Stimulated activated effector memory CD8-positive, alpha-beta T cell treated with anti-CD3 and anti-CD28 coated beads, Interleukin-12 subunit alpha, Interleukin-12 subunit beta, amount 100 ng/mL, for 72 hours (primary cell): Measurements from ENCODE around the gene STOX2.

Experiments
- ATAC-seq: fragments of 150-1000 bp; cut with Tn5 transposase; 2 replicates; pipeline ENCODE4 v1.10.0; 2021
- DNase-seq, 2 donors: peaks; one replicate each; pipeline ENCODE4 v3.0.0; 2021 to 2022; ENCODE audit warnings: low spot score in 2 of 2
- H3K27ac Mint-ChIP-seq: one replicate; pipeline ENCODE4 v1.8.0; 2022; ENCODE audit warnings: mild to moderate bottlenecking, mixed read lengths
- H3K36me3 Mint-ChIP-seq: one replicate; pipeline ENCODE4 v1.8.0; 2022; ENCODE audit warnings: mild to moderate bottlenecking, mixed read lengths
- H3K4me1 Mint-ChIP-seq: one replicate; pipeline ENCODE4 v1.8.0; 2022; ENCODE audit warnings: mixed read lengths
- H3K4me3 Mint-ChIP-seq: one replicate; pipeline ENCODE4 v1.8.0; 2022; ENCODE audit warnings: mild to moderate bottlenecking, mixed read lengths
- H3K9me3 Mint-ChIP-seq: one replicate; pipeline ENCODE4 v1.8.0; 2022; ENCODE audit warnings: mixed read lengths

STOX2 gene

GRCh38 chr4:184003433-184003832 is 98.3 kb downstream of the STOX2 start:
- Mint-ChIP-seq H3K4me1 (no peaks in the 10 kb centered on the region), H3K4me3 (no peak overlapping the region), H3K36me3 (no peaks in the 10 kb centered on the region), H3K9me3 (no peaks in the 10 kb centered on the region), H3K27ac (no peak overlapping the region)
- DNase-seq, result no peak
- ATAC-seq, result no peak

- no peak for DNase-seq
- no peak overlapping the region for H3K4me3 Mint-ChIP-seq
- ATAC-seq, result peak; percentile 52
- H3K36me3 Mint-ChIP-seq, result no peaks in the 10 kb centered on the region
- no peaks in the 10 kb centered on the region for H3K9me3 Mint-ChIP-seq
- no peak overlapping the region for H3K27ac Mint-ChIP-seq
- H3K4me1 Mint-ChIP-seq, result no peaks in the 10 kb centered on the region
These were observed 102.8 kb downstream of the STOX2 start for GRCh38 chr4:184007891-184008290.

- ATAC-seq (peak; percentile 28), DNase-seq (no peak)
- H3K9me3 Mint-ChIP-seq, result no peaks in the 10 kb centered on the region
- no peak overlapping the region for H3K4me3 Mint-ChIP-seq
- no peaks in the 10 kb centered on the region for H3K4me1 Mint-ChIP-seq
- no peaks in the 10 kb centered on the region for H3K36me3 Mint-ChIP-seq
- H3K27ac Mint-ChIP-seq, result no peak overlapping the region
These were observed 105.6 kb downstream of the STOX2 start for GRCh38 chr4:184010696-184011095.

GRCh38 chr4:184011826-184012380 is 106.8 kb downstream of the STOX2 start:
- Mint-ChIP-seq H3K9me3 (no peaks in the 10 kb centered on the region), H3K27ac (no peak overlapping the region), H3K4me3 (no peak overlapping the region), H3K36me3 (no peaks in the 10 kb centered on the region), H3K4me1 (no peaks in the 10 kb centered on the region)
- ATAC-seq, result no peak
- DNase-seq, result no peak

GRCh38 chr4:184012937-184013336 is 107.8 kb downstream of the STOX2 start:
- Mint-ChIP-seq H3K9me3 (no peaks in the 10 kb centered on the region), H3K4me1 (no peaks in the 10 kb centered on the region), H3K27ac (no peak overlapping the region), H3K36me3 (no peaks in the 10 kb centered on the region), H3K4me3 (no peak overlapping the region)
- ATAC-seq (no peak), DNase-seq (no peak)

- H3K36me3 Mint-ChIP-seq, result no peaks in the 10 kb centered on the region
- no peak overlapping the region for H3K27ac Mint-ChIP-seq
- ATAC-seq, result no peak
- H3K4me1 Mint-ChIP-seq, result no peaks in the 10 kb centered on the region
- no peaks in the 10 kb centered on the region for H3K9me3 Mint-ChIP-seq
- no peak for DNase-seq
- H3K4me3 Mint-ChIP-seq, result no peak overlapping the region
These were observed 109.2 kb downstream of the STOX2 start for GRCh38 chr4:184014301-184014700.

- ATAC-seq, result no peak
- Mint-ChIP-seq H3K36me3 (no peaks in the 10 kb centered on the region), H3K27ac (no peak overlapping the region), H3K4me3 (no peak overlapping the region), H3K9me3 (no peaks in the 10 kb centered on the region), H3K4me1 (no peaks in the 10 kb centered on the region)
- no peak for DNase-seq
These were observed 111.9 kb downstream of the STOX2 start for GRCh38 chr4:184016759-184017668.

- DNase-seq (no peak), ATAC-seq (no peak)
- Mint-ChIP-seq H3K9me3 (no peaks in the 10 kb centered on the region), H3K27ac (no peak overlapping the region), H3K4me3 (no peak overlapping the region), H3K4me1 (no peaks in the 10 kb centered on the region), H3K36me3 (no peaks in the 10 kb centered on the region)
These were observed 114.0 kb downstream of the STOX2 start for GRCh38 chr4:184019076-184019475.

- Mint-ChIP-seq H3K4me1 (no peaks in the 10 kb centered on the region), H3K36me3 (no peaks in the 10 kb centered on the region), H3K27ac (no peak overlapping the region), H3K4me3 (no peak overlapping the region), H3K9me3 (no peaks in the 10 kb centered on the region)
- ATAC-seq (no peak), DNase-seq (no peak)
These were observed 114.8 kb downstream of the STOX2 start for GRCh38 chr4:184019667-184020623.

GRCh38 chr4:184021389-184021788 is 116.3 kb downstream of the STOX2 start:
- H3K27ac Mint-ChIP-seq, result no peak overlapping the region
- no peak for DNase-seq
- no peak for ATAC-seq
- no peaks in the 10 kb centered on the region for H3K4me1 Mint-ChIP-seq
- H3K36me3 Mint-ChIP-seq, result no peaks in the 10 kb centered on the region
- H3K4me3 Mint-ChIP-seq, result no peak overlapping the region
- H3K9me3 Mint-ChIP-seq, result no peaks in the 10 kb centered on the region

- Mint-ChIP-seq H3K9me3 (no peaks in the 10 kb centered on the region), H3K27ac (no peak overlapping the region)
These were observed 117.7 kb downstream of the STOX2 start for GRCh38 chr4:184022679-184023383.

GRCh38 chr4:184024637-184025036 is 119.5 kb downstream of the STOX2 start:
- H3K9me3 Mint-ChIP-seq, result no peaks in the 10 kb centered on the region
- no peak overlapping the region for H3K4me3 Mint-ChIP-seq
- DNase-seq (no peak), ATAC-seq (no peak)
- H3K4me1 Mint-ChIP-seq, result peaks cover 21% of the 10 kb centered on the region
- no peak overlapping the region for H3K27ac Mint-ChIP-seq
- no peaks in the 10 kb centered on the region for H3K36me3 Mint-ChIP-seq

More at GRCh38 chr4:184022679-184023383, 117.7 kb downstream of the STOX2 start:
- Mint-ChIP-seq H3K4me3 (no peak overlapping the region), H3K4me1 (peaks cover 5% of the 10 kb centered on the region), H3K36me3 (no peaks in the 10 kb centered on the region)
- no peak for DNase-seq
- ATAC-seq, result no peak

- H3K36me3 Mint-ChIP-seq, result no peaks in the 10 kb centered on the region
- peak overlapping the region; percentile 61 for H3K4me3 Mint-ChIP-seq
- no peak overlapping the region for H3K27ac Mint-ChIP-seq
- ATAC-seq, result peak; percentile 48
- peaks cover 21% of the 10 kb centered on the region for H3K4me1 Mint-ChIP-seq
- no peaks in the 10 kb centered on the region for H3K9me3 Mint-ChIP-seq
- peak in 1 of 2 donors; percentile 50 for DNase-seq
These were observed 123.7 kb downstream of the STOX2 start for GRCh38 chr4:184028561-184029374.

GRCh38 chr4:184030036-184030435 is 124.9 kb downstream of the STOX2 start:
- no peak for DNase-seq
- Mint-ChIP-seq H3K9me3 (no peaks in the 10 kb centered on the region), H3K36me3 (no peaks in the 10 kb centered on the region), H3K4me1 (peaks cover 21% of the 10 kb centered on the region), H3K27ac (no peak overlapping the region), H3K4me3 (no peak overlapping the region)
- no peak for ATAC-seq
